GM12878 (cell line): ENCODE data around the gene CDKN1B. TPM values are rescaled to one million over a fixed set of nuclear protein-coding genes. Genes with fewer than 3 reads are reported as not detected.

ENCODE experiments used
- ATAC-seq: fragments of 200-7000 bp; cut with Tn5 transposase; 3 replicates; pipeline ENCODE4 v1.9.1; 2020; ENCODE audit warnings: mild to moderate bottlenecking, moderate library complexity
- BruUV-seq: library from RNA; stranded (reverse); fragments of 400-500 nt; replicated peaks from 2 replicates; lab custom pipeline; 2021; lab: Mats Ljungman, UMichigan
- CTCF ChIA-PET: fragments of 300-600 bp; sonication (Branson Sonifier 250); formaldehyde crosslinking; extraction: SDS; loops from one replicate; lab custom pipeline; 2021; ENCODE audit warnings: inconsistent platforms; lab: Yijun Ruan, JAX
- POLR2A ChIA-PET: fragments of 350-600 bp; formaldehyde crosslinking; extraction: SDS; loops from one replicate; lab custom pipeline; 2021; ENCODE audit warnings: inconsistent platforms; lab: Charles Lee
- RAD21 ChIA-PET: fragments of 300-600 bp; sonication (Branson Sonifier 250); formaldehyde crosslinking; loops from one replicate; lab custom pipeline; 2023; ENCODE audit warnings: antibody characterized with exemption; ENCODE audit not compliant: unreplicated experiment; lab: Charles Lee
- SMC1A ChIA-PET: fragments of 300-600 bp; sonication (Branson Sonifier 250); formaldehyde crosslinking; loops from one replicate; lab custom pipeline; 2023; ENCODE audit not compliant: unreplicated experiment, uncharacterized antibody; lab: Charles Lee
- DNase-seq: peaks from one replicate; pipeline ENCODE4 v3.0.0-alpha.2; 2011; ENCODE audit warnings: low read depth, low spot score
- FAIRE-seq: peaks from 3 replicates; lab custom pipeline; 2011; peaks lifted over from hg19 to GRCh38; lab: Jason Lieb, UNC
- H2AFZ ChIP-seq: 2 replicates; pipeline ENCODE4 v1.6.0; 2011; ENCODE audit warnings: low read depth, low read length, control low read depth; ENCODE audit not compliant: control insufficient read depth
- H3K27ac ChIP-seq: 2 replicates; pipeline ENCODE4 v1.5.1; 2011; ENCODE audit warnings: control low read depth; ENCODE audit not compliant: control insufficient read depth, insufficient read depth
- H3K27me3 ChIP-seq, 2 experiments: replicated peaks in 1 of 2; 2 replicates each; pipeline versions ENCODE4 v1.6.0 to v1.6.1; 2011; ENCODE audit warnings: low read length in 1 of 2; ENCODE audit not compliant: control insufficient read depth in 2 of 2, insufficient read depth in 2 of 2
- H3K36me3 ChIP-seq, 2 experiments: 2 replicates each; pipeline ENCODE4 v1.5.1; 2011; ENCODE audit warnings: low read length in 1 of 2; ENCODE audit not compliant: control insufficient read depth in 2 of 2, insufficient read depth in 2 of 2
- H3K4me1 ChIP-seq: 2 replicates; pipeline ENCODE4 v1.6.1; 2011; ENCODE audit warnings: mild to moderate bottlenecking, low read length, moderate library complexity, mixed read lengths; ENCODE audit not compliant: control insufficient read depth, insufficient read depth
- H3K4me2 ChIP-seq: 2 replicates; pipeline ENCODE4 v1.6.0; 2011; ENCODE audit warnings: control low read depth; ENCODE audit not compliant: control insufficient read depth, insufficient read depth
- H3K4me3 ChIP-seq: fragments of 200-600 bp; sonication (generic); 2 replicates; pipeline ENCODE4 v1.5.1; 2016
- H3K79me2 ChIP-seq: 2 replicates; pipeline ENCODE4 v1.6.0; 2011; ENCODE audit warnings: low read length; ENCODE audit not compliant: control insufficient read depth, insufficient read depth
- H3K9ac ChIP-seq: 2 replicates; pipeline ENCODE4 v1.8.0; 2011; ENCODE audit warnings: low read length, control low read depth, mixed read lengths; ENCODE audit not compliant: control insufficient read depth, insufficient read depth
- H3K9me3 ChIP-seq: replicated peaks from 3 replicates; pipeline ENCODE4 v1.5.1; 2011; ENCODE audit warnings: mild to moderate bottlenecking, low read length; ENCODE audit not compliant: control insufficient read depth, insufficient read depth
- H4K20me1 ChIP-seq: 2 replicates; pipeline ENCODE4 v1.6.0; 2011; ENCODE audit not compliant: control insufficient read depth, insufficient read depth
- SP1 ChIP-seq: IDR thresholded peaks from one replicate; pipeline ENCODE4 v1.6.1; 2011; ENCODE audit warnings: low read depth, low read length
- WGBS: methylation state at CpG from one replicate; pipeline ENCODE4 v1.1.6; 2016; ENCODE audit warnings: low lambda C conversion rate; ENCODE audit not compliant: insufficient replicate concordance, insufficient coverage; ENCODE audit errors: missing lambda C conversion rate; 5-methylcytosine and 5-hydroxymethylcytosine counted together
- in situ Hi-C: fragments of 300-500 bp; cut with MboI; formaldehyde crosslinking; loops from 9 replicates; pipeline ENCODE4 v1.14.3; 2018; ENCODE audit warnings: mixed read lengths
- intact Hi-C: fragments of 100-400 bp; cut with micrococcal nuclease; formaldehyde crosslinking; loops from one replicate; pipeline ENCODE4 v1.14.2; 2022; ENCODE audit not compliant: unreplicated experiment
- polyA plus RNA-seq, 11 experiments: library from polyadenylated mRNA; depleted of rRNA in 4 of 11; unstranded in 6 of 11; stranded (reverse) in 5 of 11; fragments of >200 nt; fragmentation: Nextera tagmentation in 4 of 11; fragmentation: Illumina TruSeq in 1 of 11; extraction: Ambion mirVana in 4 of 11; extraction: Trizol in 1 of 11; gene quantifications; 1 replicate in 1 of 11; 2 replicates in 10 of 11; pipeline versions ENCODE4 v1.2.1 to v1.2.3, GENCODE V29; 2011 to 2016; ENCODE audit warnings: inconsistent platforms in 2 of 11, missing spikeins in 2 of 11, low read depth in 1 of 11
- total RNA-seq, 4 experiments: library from RNA; depleted of rRNA in 3 of 4; stranded (reverse); fragments of >200 nt in 3 of 4; fragmentation: Illumina TruSeq in 1 of 4; extraction: Trizol in 1 of 4; gene quantifications; 2 replicates each; pipeline versions ENCODE4 v1.2.1 to v1.2.3, GENCODE V29; 2013 to 2021
- TF ChIP-seq, protein P1 (sequence below): IDR thresholded peaks from 2 replicates; pipeline ENCODE4 v1.6.1; 2012; ENCODE audit warnings: low read depth, low read length, improper control_type of control experiment

Gene CDKN1B
- total and polyA plus RNA-seq, 10 of the 15 experiments (the other 5 are each of a cell fraction or from before 2014, with no cell fraction given): 4.2 to 39.1 (median 23.1) TPM

GRCh38 chr12:12673296-12673695 is 43.9 kb upstream of the CDKN1B start (continued):
- TF ChIP-seq, protein P1, sequence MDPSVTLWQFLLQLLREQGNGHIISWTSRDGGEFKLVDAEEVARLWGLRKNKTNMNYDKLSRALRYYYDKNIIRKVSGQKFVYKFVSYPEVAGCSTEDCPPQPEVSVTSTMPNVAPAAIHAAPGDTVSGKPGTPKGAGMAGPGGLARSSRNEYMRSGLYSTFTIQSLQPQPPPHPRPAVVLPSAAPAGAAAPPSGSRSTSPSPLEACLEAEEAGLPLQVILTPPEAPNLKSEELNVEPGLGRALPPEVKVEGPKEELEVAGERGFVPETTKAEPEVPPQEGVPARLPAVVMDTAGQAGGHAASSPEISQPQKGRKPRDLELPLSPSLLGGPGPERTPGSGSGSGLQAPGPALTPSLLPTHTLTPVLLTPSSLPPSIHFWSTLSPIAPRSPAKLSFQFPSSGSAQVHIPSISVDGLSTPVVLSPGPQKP: no peak

GRCh38 chr12:12676605-12677004 is 40.6 kb upstream of the CDKN1B start:
- no peak for TF ChIP-seq SP1

More at GRCh38 chr12:12676605-12677004, 40.6 kb upstream of the CDKN1B start:
- Histone ChIP-seq H3K27me3 (no peaks in the 10 kb centered on the region), H4K20me1 (no peaks in the 10 kb centered on the region), H3K36me3 (no peaks in the 10 kb centered on the region), H3K4me1 (peaks cover 13% of the 10 kb centered on the region; the same call in 1 of the 2 replicates), H3K79me2 (no peaks in the 10 kb centered on the region), H3K27ac (peak overlapping the region; percentile 59), H3K9me3 (no peaks in the 10 kb centered on the region), H3K4me3 (no peak overlapping the region), H2AFZ (peak overlapping the region; percentile 46), H3K4me2 (peak overlapping the region; percentile 26; the same call in 1 of the 2 replicates), H3K9ac (no peak overlapping the region)
- no peak for FAIRE-seq
- BruUV-seq: no TSS peak
- SMC1A ChIA-PET: interaction anchor here (0.6 to 1.7 kb wide), 6 partner anchors 9 to 200 kb away, joined by 3 to 7 read pairs (median 3); no protein-coding TSS in a partner anchor
- RAD21 ChIA-PET: no interaction called here
- DNase-seq: no peak
- CTCF ChIA-PET: interaction anchor here (0.7 kb wide), 1 partner anchor 1847 kb away, joined by 3 read pairs; no protein-coding TSS in a partner anchor
- 26% methylated on average over 3 of the region's 3 CpGs for WGBS
- no peak for ATAC-seq
- intact Hi-C loops: no loop called here
- in situ Hi-C loops: no loop called here
- POLR2A ChIA-PET: no interaction called here
